Smooth muscle cell (in vitro differentiated cells): ENCODE data around the gene SEMA3G. TPM values are rescaled to one million over a fixed set of nuclear protein-coding genes. Genes with fewer than 3 reads are reported as not detected.

Experiments
- DNase-seq: peaks from one replicate; lab custom pipeline; 2025; ENCODE audit not compliant: unreplicated experiment; lab: John Stamatoyannopoulos, UW
- H2AFZ ChIP-seq: fragments of 200-600 bp; sonication (generic); 2 replicates; pipeline ENCODE4 v1.6.0; 2016; ENCODE audit warnings: antibody characterized with exemption, low read depth, mild to moderate bottlenecking
- H3F3A ChIP-seq: fragments of 200-600 bp; sonication (generic); 2 replicates; pipeline ENCODE4 v1.6.0; 2017; ENCODE audit warnings: antibody characterized with exemption, low read depth
- H3K27ac ChIP-seq: fragments of 200-600 bp; sonication (generic); 2 replicates; pipeline ENCODE4 v1.5.1; 2016; ENCODE audit warnings: low read depth, mild to moderate bottlenecking
- H3K27me3 ChIP-seq: fragments of 200-600 bp; sonication (generic); 2 replicates; pipeline ENCODE4 v1.6.1; 2016; ENCODE audit warnings: low read depth, mild to moderate bottlenecking
- H3K36me3 ChIP-seq: fragments of 200-600 bp; sonication (generic); 2 replicates; pipeline ENCODE4 v1.5.1; 2016; ENCODE audit warnings: low read depth
- H3K4me1 ChIP-seq: fragments of 200-600 bp; sonication (generic); 2 replicates; pipeline ENCODE4 v1.5.1; 2016; ENCODE audit warnings: low read depth
- H3K4me2 ChIP-seq: fragments of 200-600 bp; sonication (generic); 2 replicates; pipeline ENCODE4 v1.6.0; 2016; ENCODE audit warnings: mild to moderate bottlenecking
- H3K4me3 ChIP-seq: fragments of 200-600 bp; sonication (generic); 2 replicates; pipeline ENCODE4 v1.5.1; 2016; ENCODE audit warnings: mild to moderate bottlenecking
- H3K79me2 ChIP-seq: fragments of 200-600 bp; sonication (generic); 2 replicates; pipeline ENCODE4 v1.6.0; 2016; ENCODE audit warnings: low read depth, mild to moderate bottlenecking
- H3K9ac ChIP-seq: fragments of 200-600 bp; sonication (generic); 2 replicates; pipeline ENCODE4 v1.6.0; 2016; ENCODE audit warnings: low read depth
- H3K9me3 ChIP-seq: fragments of 200-600 bp; sonication (generic); replicated peaks from 2 replicates; pipeline ENCODE4 v1.5.1; 2016; ENCODE audit warnings: low read depth
- H4K20me1 ChIP-seq: fragments of 200-600 bp; sonication (generic); 2 replicates; pipeline ENCODE4 v1.6.0; 2016; ENCODE audit warnings: low read depth
- CTCF ChIP-seq: fragments of 200-600 bp; sonication (generic); IDR thresholded peaks from 2 replicates; pipeline ENCODE4 v1.5.1; 2017; ENCODE audit warnings: borderline replicate concordance, mild to moderate bottlenecking, antibody characterized with exemption; ENCODE audit not compliant: insufficient read depth, poor library complexity, severe bottlenecking
- WGBS: methylation state at CpG from one replicate; pipeline ENCODE4 v1.1.7; 2016; ENCODE audit warnings: low lambda C conversion rate; 5-methylcytosine and 5-hydroxymethylcytosine counted together
- polyA plus RNA-seq: library from polyadenylated mRNA; unstranded; fragments of >200 nt; fragmentation: Nextera tagmentation; extraction: Ambion mirVana; gene quantifications from 2 replicates; pipeline ENCODE4 v1.2.1, GENCODE V29; 2016
- total RNA-seq: library from RNA; depleted of rRNA; stranded (reverse); fragments of >200 nt; gene quantifications from 2 replicates; pipeline ENCODE4 v1.2.3, GENCODE V29; 2014

Gene SEMA3G
- total and polyA plus RNA-seq, 2 experiments from 2014 or later = 0.09 TPM

- no peaks in the 10 kb centered on the region for H3K27me3 ChIP-seq
- no peak for TF ChIP-seq CTCF
- no peaks in the 10 kb centered on the region for H3K9me3 ChIP-seq
- 94% methylated on average over 10 of the region's 10 CpGs for WGBS
- no peaks in the 10 kb centered on the region for H3K36me3 ChIP-seq
- H3F3A ChIP-seq = no peaks in the 10 kb centered on the region
- H2AFZ ChIP-seq = no peak overlapping the region
- no peaks in the 10 kb centered on the region for H3K79me2 ChIP-seq
- DNase-seq = no peak
- H3K27ac ChIP-seq = no peak overlapping the region
- no peak overlapping the region for H3K4me2 ChIP-seq
- H3K9ac ChIP-seq = no peak overlapping the region
- H4K20me1 ChIP-seq = no peaks in the 10 kb centered on the region
- no peaks in the 10 kb centered on the region for H3K4me1 ChIP-seq
- no peak overlapping the region for H3K4me3 ChIP-seq
These were observed 50.0 kb downstream of the SEMA3G start for GRCh38 chr3:52394751-52395502.

GRCh38 chr3:52393959-52394670 is 50.8 kb downstream of the SEMA3G start:
- Histone ChIP-seq H3K36me3 (no peaks in the 10 kb centered on the region), H3K9ac (no peak overlapping the region), H3F3A (no peaks in the 10 kb centered on the region), H3K9me3 (no peaks in the 10 kb centered on the region), H3K79me2 (no peaks in the 10 kb centered on the region), H3K4me1 (no peaks in the 10 kb centered on the region), H4K20me1 (no peaks in the 10 kb centered on the region), H3K4me3 (no peak overlapping the region), H3K27ac (no peak overlapping the region), H3K27me3 (no peaks in the 10 kb centered on the region), H2AFZ (no peak overlapping the region), H3K4me2 (no peak overlapping the region)
- DNase-seq = no peak
- 92% methylated on average over 18 of the region's 18 CpGs for WGBS
- no peak for TF ChIP-seq CTCF

GRCh38 chr3:52393131-52393807 is 51.6 kb downstream of the SEMA3G start:
- WGBS = 90% methylated on average over 18 of the region's 18 CpGs
- no peak overlapping the region for H3K9ac ChIP-seq
- no peaks in the 10 kb centered on the region for H3K27me3 ChIP-seq
- H3K79me2 ChIP-seq = no peaks in the 10 kb centered on the region
- H3F3A ChIP-seq = no peaks in the 10 kb centered on the region
- H3K27ac ChIP-seq = no peak overlapping the region
- H4K20me1 ChIP-seq = no peaks in the 10 kb centered on the region
- H3K36me3 ChIP-seq = no peaks in the 10 kb centered on the region
- no peak for TF ChIP-seq CTCF
- no peak overlapping the region for H2AFZ ChIP-seq
- H3K4me2 ChIP-seq = no peak overlapping the region
- DNase-seq = no peak
- no peaks in the 10 kb centered on the region for H3K9me3 ChIP-seq
- no peaks in the 10 kb centered on the region for H3K4me1 ChIP-seq
- H3K4me3 ChIP-seq = no peak overlapping the region
